ENCODE data around the gene SPATA17.

DNA sequence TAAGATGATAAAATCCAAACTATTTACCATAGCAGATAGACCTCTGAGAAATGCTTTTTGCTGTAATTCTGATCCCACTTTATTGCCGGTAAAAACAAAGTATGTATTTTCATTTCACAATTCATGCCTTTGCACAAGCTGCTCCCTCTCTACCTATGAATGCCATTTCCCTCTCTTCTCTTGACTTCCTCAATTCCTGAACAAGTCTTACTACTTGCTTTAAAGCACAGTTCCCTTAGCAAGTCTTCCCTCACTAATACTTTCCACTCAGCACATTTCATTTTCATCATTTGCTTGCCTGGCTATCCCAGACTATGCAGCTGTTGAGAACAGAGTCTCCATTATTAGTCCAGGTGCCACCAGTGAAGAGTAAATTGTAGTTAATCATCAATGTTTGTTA is 14.0 kb upstream of the SPATA17 start:
- TF ChIP-seq ZNF302 (tag by site-specific recombination; IDR thresholded peaks at IDR 0.05; ENCODE audit: low read depth) (no peak), PRDM4 (tag by site-specific recombination; IDR thresholded peaks at IDR 0.05) (no peak), ZNF548 (tag by site-specific recombination; IDR thresholded peaks at IDR 0.05) (no peak), ZNF473 (tag by site-specific recombination; IDR thresholded peaks at IDR 0.05) (no peak), ZBTB48 (tag by site-specific recombination; IDR thresholded peaks at IDR 0.05) (no peak), HOXA7 (CRISPR knock-in tag; IDR thresholded peaks at IDR 0.05; ENCODE audit: borderline replicate concordance) (no peak), ZNF362 (tag by site-specific recombination; IDR thresholded peaks at IDR 0.05) (no peak), ZNF184 (tag by site-specific recombination; IDR thresholded peaks at IDR 0.05) (no peak)
- TF ChIP-seq, protein P1, sequence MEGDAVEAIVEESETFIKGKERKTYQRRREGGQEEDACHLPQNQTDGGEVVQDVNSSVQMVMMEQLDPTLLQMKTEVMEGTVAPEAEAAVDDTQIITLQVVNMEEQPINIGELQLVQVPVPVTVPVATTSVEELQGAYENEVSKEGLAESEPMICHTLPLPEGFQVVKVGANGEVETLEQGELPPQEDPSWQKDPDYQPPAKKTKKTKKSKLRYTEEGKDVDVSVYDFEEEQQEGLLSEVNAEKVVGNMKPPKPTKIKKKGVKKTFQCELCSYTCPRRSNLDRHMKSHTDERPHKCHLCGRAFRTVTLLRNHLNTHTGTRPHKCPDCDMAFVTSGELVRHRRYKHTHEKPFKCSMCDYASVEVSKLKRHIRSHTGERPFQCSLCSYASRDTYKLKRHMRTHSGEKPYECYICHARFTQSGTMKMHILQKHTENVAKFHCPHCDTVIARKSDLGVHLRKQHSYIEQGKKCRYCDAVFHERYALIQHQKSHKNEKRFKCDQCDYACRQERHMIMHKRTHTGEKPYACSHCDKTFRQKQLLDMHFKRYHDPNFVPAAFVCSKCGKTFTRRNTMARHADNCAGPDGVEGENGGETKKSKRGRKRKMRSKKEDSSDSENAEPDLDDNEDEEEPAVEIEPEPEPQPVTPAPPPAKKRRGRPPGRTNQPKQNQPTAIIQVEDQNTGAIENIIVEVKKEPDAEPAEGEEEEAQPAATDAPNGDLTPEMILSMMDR (tag by site-specific recombination; IDR thresholded peaks at IDR 0.05): no peak
- TF ChIP-seq, protein P2, sequence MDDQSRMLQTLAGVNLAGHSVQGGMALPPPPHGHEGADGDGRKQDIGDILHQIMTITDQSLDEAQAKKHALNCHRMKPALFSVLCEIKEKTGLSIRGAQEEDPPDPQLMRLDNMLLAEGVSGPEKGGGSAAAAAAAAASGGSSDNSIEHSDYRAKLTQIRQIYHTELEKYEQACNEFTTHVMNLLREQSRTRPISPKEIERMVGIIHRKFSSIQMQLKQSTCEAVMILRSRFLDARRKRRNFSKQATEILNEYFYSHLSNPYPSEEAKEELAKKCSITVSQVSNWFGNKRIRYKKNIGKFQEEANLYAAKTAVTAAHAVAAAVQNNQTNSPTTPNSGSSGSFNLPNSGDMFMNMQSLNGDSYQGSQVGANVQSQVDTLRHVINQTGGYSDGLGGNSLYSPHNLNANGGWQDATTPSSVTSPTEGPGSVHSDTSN (CRISPR knock-in tag; IDR thresholded peaks at IDR 0.05): no peak
- TF ChIP-seq, protein P3, sequence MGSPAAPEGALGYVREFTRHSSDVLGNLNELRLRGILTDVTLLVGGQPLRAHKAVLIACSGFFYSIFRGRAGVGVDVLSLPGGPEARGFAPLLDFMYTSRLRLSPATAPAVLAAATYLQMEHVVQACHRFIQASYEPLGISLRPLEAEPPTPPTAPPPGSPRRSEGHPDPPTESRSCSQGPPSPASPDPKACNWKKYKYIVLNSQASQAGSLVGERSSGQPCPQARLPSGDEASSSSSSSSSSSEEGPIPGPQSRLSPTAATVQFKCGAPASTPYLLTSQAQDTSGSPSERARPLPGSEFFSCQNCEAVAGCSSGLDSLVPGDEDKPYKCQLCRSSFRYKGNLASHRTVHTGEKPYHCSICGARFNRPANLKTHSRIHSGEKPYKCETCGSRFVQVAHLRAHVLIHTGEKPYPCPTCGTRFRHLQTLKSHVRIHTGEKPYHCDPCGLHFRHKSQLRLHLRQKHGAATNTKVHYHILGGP (tag by site-specific recombination; IDR thresholded peaks at IDR 0.05): no peak

Measured in HEK293 (cell line).